Hepatocyte (in vitro differentiated cells): ENCODE data around the gene USP17L19. TPM values are rescaled to one million over a fixed set of nuclear protein-coding genes. Genes with fewer than 3 reads are reported as not detected.
A peak's percentile ranks its signal among the peaks of the same experiment; 100 is the strongest.
"Not testable (repeated sequence)": the region's sequence is repeated elsewhere in the genome, so short reads cannot be mapped to it uniquely, and the experiment has no call there.

Experiments
- DNase-seq: peaks from one replicate; pipeline ENCODE4 v3.0.0-alpha.2; 2016; ENCODE audit warnings: low spot score
- H2AFZ ChIP-seq: fragments of 200-600 bp; sonication (generic); 2 replicates; pipeline ENCODE4 v1.6.0; 2016; ENCODE audit warnings: antibody characterized with exemption, mild to moderate bottlenecking
- H3K27ac ChIP-seq: fragments of 200-600 bp; sonication (generic); 2 replicates; pipeline ENCODE4 v1.5.1; 2016; ENCODE audit warnings: mild to moderate bottlenecking
- H3K27me3 ChIP-seq: fragments of 200-600 bp; sonication (generic); 2 replicates; pipeline ENCODE4 v1.6.1; 2016
- H3K36me3 ChIP-seq: fragments of 200-600 bp; sonication (generic); replicated peaks from 2 replicates; pipeline ENCODE4 v1.5.1; 2016; ENCODE audit warnings: low read depth; ENCODE audit not compliant: insufficient read depth
- H3K4me1 ChIP-seq: fragments of 200-600 bp; sonication (generic); 2 replicates; pipeline ENCODE4 v1.5.1; 2016; ENCODE audit warnings: mild to moderate bottlenecking, moderate library complexity; ENCODE audit not compliant: insufficient read depth
- H3K4me2 ChIP-seq: fragments of 200-600 bp; sonication (generic); 2 replicates; pipeline ENCODE4 v1.6.0; 2016
- H3K4me3 ChIP-seq: fragments of 200-600 bp; sonication (generic); 2 replicates; pipeline ENCODE4 v1.5.1; 2016; ENCODE audit warnings: mild to moderate bottlenecking
- H3K79me2 ChIP-seq: fragments of 200-600 bp; sonication (generic); 2 replicates; pipeline ENCODE4 v1.6.0; 2017; ENCODE audit warnings: mild to moderate bottlenecking
- H3K9me2 ChIP-seq: fragments of 200-600 bp; sonication (generic); replicated peaks from 2 replicates; pipeline ENCODE4 v1.6.0; 2017; ENCODE audit warnings: mild to moderate bottlenecking; ENCODE audit not compliant: insufficient read depth
- H3K9me3 ChIP-seq: fragments of 200-600 bp; sonication (generic); 2 replicates; pipeline ENCODE4 v1.5.1; 2016; ENCODE audit warnings: low read depth, mild to moderate bottlenecking
- H4K20me1 ChIP-seq: fragments of 200-600 bp; sonication (generic); 2 replicates; pipeline ENCODE4 v1.6.0; 2016; ENCODE audit warnings: mild to moderate bottlenecking; ENCODE audit not compliant: insufficient read depth, poor library complexity, severe bottlenecking
- WGBS: methylation state at CpG from one replicate; pipeline ENCODE4 v1.1.6; 2016; ENCODE audit warnings: low lambda C conversion rate; ENCODE audit errors: missing lambda C conversion rate; 5-methylcytosine and 5-hydroxymethylcytosine counted together
- polyA plus RNA-seq: library from polyadenylated mRNA; unstranded; fragments of >200 nt; fragmentation: Nextera tagmentation; extraction: Ambion mirVana; gene quantifications from 2 replicates; pipeline ENCODE4 v1.2.1, GENCODE V29; 2016
- total RNA-seq: library from RNA; depleted of rRNA; stranded (reverse); fragments of >200 nt; gene quantifications from 2 replicates; pipeline ENCODE4 v1.2.3, GENCODE V29; 2014

USP17L19 gene
- total RNA-seq (not detected in 2 replicates), polyA plus RNA-seq (not detected in 2 replicates)

- not testable (repeated sequence) for H4K20me1 ChIP-seq, H3K9me2 ChIP-seq, H3K27me3 ChIP-seq, H3K4me2 ChIP-seq, DNase-seq, H3K36me3 ChIP-seq, H3K4me3 ChIP-seq, H3K4me1 ChIP-seq, H3K27ac ChIP-seq, H3K9me3 ChIP-seq, H3K79me2 ChIP-seq, H2AFZ ChIP-seq
- WGBS: no CpG with 5 or more reads among the region's 13 CpGs
These were observed at the start of gene USP17L19 for GRCh38 chr4:9253078-9253477. Gene USP17L19, plus strand, starts transcription at chr4:9253378. Its CDS starts 0 bp downstream, at chr4:9253378.

GRCh38 chr4:9210357-9210756 is 42.8 kb upstream of the USP17L19 start, which contains the start of gene USP17L10:
Gene USP17L10, plus strand, starts transcription at chr4:9210657. Its CDS starts 0 bp downstream, at chr4:9210657.
- not testable (repeated sequence) for H4K20me1 ChIP-seq, H3K4me2 ChIP-seq, H2AFZ ChIP-seq, H3K9me3 ChIP-seq, DNase-seq, H3K36me3 ChIP-seq, H3K79me2 ChIP-seq, H3K9me2 ChIP-seq, H3K27me3 ChIP-seq, H3K4me3 ChIP-seq, H3K4me1 ChIP-seq, H3K27ac ChIP-seq
- WGBS: 71% methylated on average over 4 of the region's 13 CpGs

- not testable (repeated sequence) for H3K4me3 ChIP-seq, H3K4me2 ChIP-seq, H3K36me3 ChIP-seq, H2AFZ ChIP-seq, H3K4me1 ChIP-seq, H3K27ac ChIP-seq, H4K20me1 ChIP-seq, H3K9me2 ChIP-seq, H3K9me3 ChIP-seq, H3K79me2 ChIP-seq, DNase-seq, H3K27me3 ChIP-seq
- 87% methylated on average over 12 of the region's 14 CpGs for WGBS
These were observed 38.5 kb upstream of the USP17L19 start for GRCh38 chr4:9214701-9215100.

GRCh38 chr4:9215105-9215504 is 38.1 kb upstream of the USP17L19 start, which contains the start of gene USP17L11:
Gene USP17L11, plus strand, starts transcription at chr4:9215405. Its CDS starts 0 bp downstream, at chr4:9215405.
- H3K36me3 ChIP-seq, H3K9me3 ChIP-seq, H3K27me3 ChIP-seq, H3K27ac ChIP-seq, H3K4me1 ChIP-seq, H3K4me2 ChIP-seq, H3K79me2 ChIP-seq, H3K9me2 ChIP-seq, H3K4me3 ChIP-seq, DNase-seq, H2AFZ ChIP-seq, H4K20me1 ChIP-seq: not testable (repeated sequence)
- WGBS: no CpG with 5 or more reads among the region's 14 CpGs

- not testable (repeated sequence) for H3K4me1 ChIP-seq, H3K36me3 ChIP-seq, H3K79me2 ChIP-seq, H3K27ac ChIP-seq, H3K4me3 ChIP-seq, H3K9me3 ChIP-seq, H3K27me3 ChIP-seq, H4K20me1 ChIP-seq, H2AFZ ChIP-seq, DNase-seq, H3K4me2 ChIP-seq, H3K9me2 ChIP-seq
- no CpG with 5 or more reads among the region's 13 CpGs for WGBS
These were observed 33.3 kb upstream of the USP17L19 start, which contains the start of gene USP17L12 for GRCh38 chr4:9219852-9220251. Gene USP17L12, plus strand, starts transcription at chr4:9220152. Its CDS starts 0 bp downstream, at chr4:9220152.

- not testable (repeated sequence) for H3K9me3 ChIP-seq, H3K9me2 ChIP-seq, H3K27me3 ChIP-seq, H3K4me2 ChIP-seq, H3K36me3 ChIP-seq, H3K27ac ChIP-seq, H3K4me3 ChIP-seq, H3K79me2 ChIP-seq, H3K4me1 ChIP-seq, DNase-seq, H2AFZ ChIP-seq, H4K20me1 ChIP-seq
- WGBS: no CpG with 5 or more reads among the region's 14 CpGs
These were observed 28.6 kb upstream of the USP17L19 start, which contains the start of gene USP17L13 for GRCh38 chr4:9224596-9224995. Gene USP17L13, plus strand, starts transcription at chr4:9224896. Its CDS starts 0 bp downstream, at chr4:9224896.

GRCh38 chr4:9230249-9230648 is 22.9 kb upstream of the USP17L19 start:
- not testable (repeated sequence) for H3K9me3 ChIP-seq, H3K9me2 ChIP-seq, DNase-seq, H3K4me1 ChIP-seq, H3K27ac ChIP-seq, H3K27me3 ChIP-seq, H4K20me1 ChIP-seq, H3K4me3 ChIP-seq, H3K79me2 ChIP-seq, H3K4me2 ChIP-seq, H3K36me3 ChIP-seq, H2AFZ ChIP-seq
- 80% methylated on average over 5 of the region's 8 CpGs for WGBS

GRCh38 chr4:9234085-9234484 is 19.1 kb upstream of the USP17L19 start, which contains the start of gene USP17L15:
Gene USP17L15, plus strand, starts transcription at chr4:9234385. Its CDS starts 0 bp downstream, at chr4:9234385.
- DNase-seq, H3K27ac ChIP-seq, H3K27me3 ChIP-seq, H3K79me2 ChIP-seq, H3K4me1 ChIP-seq, H4K20me1 ChIP-seq, H3K9me3 ChIP-seq, H3K9me2 ChIP-seq, H3K4me3 ChIP-seq, H3K4me2 ChIP-seq, H2AFZ ChIP-seq, H3K36me3 ChIP-seq: not testable (repeated sequence)
- no CpG with 5 or more reads among the region's 15 CpGs for WGBS

- DNase-seq: peak; percentile 1
- not testable (repeated sequence) for H3K9me2 ChIP-seq, H3K79me2 ChIP-seq, H4K20me1 ChIP-seq, H3K4me3 ChIP-seq, H3K4me1 ChIP-seq, H3K9me3 ChIP-seq, H2AFZ ChIP-seq, H3K27ac ChIP-seq, H3K4me2 ChIP-seq, H3K36me3 ChIP-seq, H3K27me3 ChIP-seq
- 88% methylated on average over 8 of the region's 12 CpGs for WGBS
These were observed 14.7 kb upstream of the USP17L19 start for GRCh38 chr4:9238461-9238860.
